K562 (cell line): ENCODE measurements around the gene SAE1. TPM values are rescaled to one million over a fixed set of nuclear protein-coding genes. Genes with fewer than 3 reads are reported as not detected.

Source experiments
- ATAC-seq: fragments of 200-7000 bp; cut with Tn5 transposase; 3 replicates; pipeline ENCODE4 v1.9.1; 2020; ENCODE audit warnings: moderate library complexity
- BruUV-seq: library from RNA; stranded (reverse); fragments of 400-500 nt; replicated peaks from 2 replicates; lab custom pipeline; 2021; lab: Mats Ljungman, UMichigan
- CTCF ChIA-PET: fragments of 300-600 bp; formaldehyde crosslinking; extraction: SDS; loops from one replicate; lab custom pipeline; 2021; ENCODE audit warnings: low intra/inter-chr PET ratio; lab: Yijun Ruan, JAX
- POLR2A ChIA-PET: fragments of 300-600, 350-650 bp; sonication (Branson Sonifier 250); formaldehyde crosslinking; extraction: SDS; loops from one replicate; lab custom pipeline; 2021; ENCODE audit warnings: antibody characterized with exemption, inconsistent platforms; lab: Yijun Ruan, JAX
- DNase-seq, 4 experiments: peaks; one replicate each; pipeline versions ENCODE4 v3.0.0 to v3.0.0-alpha.2; 2011 to 2018; ENCODE audit warnings: low spot score in 3 of 4, mixed read lengths in 3 of 4; ENCODE audit errors: extremely low read depth in 1 of 4
- FAIRE-seq: peaks from 2 replicates; lab custom pipeline; 2011; peaks lifted over from hg19 to GRCh38; lab: Jason Lieb, UNC
- H2AFZ ChIP-seq: 2 replicates; pipeline ENCODE4 v1.6.0; 2011; ENCODE audit warnings: low read depth, low read length, control low read depth, inconsistent platforms
- H3K27ac ChIP-seq: fragments of 200-600 bp; 3 replicates; pipeline ENCODE4 v1.8.0; 2011; ENCODE audit warnings: low read depth, mild to moderate bottlenecking, control low read depth, inconsistent platforms, low read length, moderate library complexity, mixed read lengths; ENCODE audit errors: extremely low read depth
- H3K27me3 ChIP-seq, 2 experiments: fragments of 300-600 bp in 1 of 2; 2 replicates in 1 of 2; 3 replicates in 1 of 2; pipeline versions ENCODE4 v1.6.0 to v1.8.0; 2011; ENCODE audit warnings: inconsistent platforms in 2 of 2, low read length in 2 of 2, mild to moderate bottlenecking in 1 of 2, mixed read lengths in 1 of 2, moderate library complexity in 1 of 2; ENCODE audit not compliant: control insufficient read depth in 2 of 2, insufficient read depth in 2 of 2
- H3K36me3 ChIP-seq: fragments of 300-600 bp; 3 replicates; pipeline ENCODE4 v1.8.0; 2011; ENCODE audit warnings: mild to moderate bottlenecking, low read length, inconsistent platforms; ENCODE audit not compliant: control insufficient read depth, insufficient read depth
- H3K4me1 ChIP-seq, 2 experiments: fragments of 200-600 bp in 1 of 2; replicated peaks in 1 of 2; 2 replicates in 1 of 2; 3 replicates in 1 of 2; pipeline versions ENCODE4 v1.5.1 to v1.8.0; 2011; ENCODE audit warnings: inconsistent platforms in 2 of 2, low read length in 2 of 2, mild to moderate bottlenecking in 1 of 2, mixed read lengths in 1 of 2, moderate library complexity in 1 of 2; ENCODE audit not compliant: control insufficient read depth in 2 of 2, insufficient read depth in 2 of 2
- H3K4me2 ChIP-seq: 2 replicates; pipeline ENCODE4 v1.6.1; 2011; ENCODE audit warnings: low read length, control low read depth, inconsistent platforms, mixed read lengths; ENCODE audit not compliant: insufficient read depth
- H3K4me3 ChIP-seq: fragments of 200-600 bp; sonication (generic), shearing (Covaris generic); 2 replicates; pipeline ENCODE4 v1.5.1; 2016; ENCODE audit warnings: control low read depth, inconsistent platforms
- H3K79me2 ChIP-seq: fragments of 200-600 bp; 3 replicates; pipeline ENCODE4 v1.8.0; 2011; ENCODE audit warnings: low read length, inconsistent platforms; ENCODE audit not compliant: control insufficient read depth, insufficient read depth
- H3K9ac ChIP-seq, 2 experiments: 2 replicates each; pipeline versions ENCODE4 v1.6.0 to v1.6.1; 2011; ENCODE audit warnings: low read depth in 2 of 2, low read length in 2 of 2, control low read depth in 1 of 2, inconsistent platforms in 1 of 2, mild to moderate bottlenecking in 1 of 2, mixed read lengths in 1 of 2; ENCODE audit not compliant: insufficient read depth in 1 of 2
- H3K9me1 ChIP-seq: one replicate; pipeline ENCODE4 v1.6.0; 2011; ENCODE audit warnings: inconsistent platforms, mild to moderate bottlenecking, low read length, moderate library complexity; ENCODE audit not compliant: control insufficient read depth, insufficient read depth
- H3K9me3 ChIP-seq: replicated peaks from 2 replicates; pipeline ENCODE4 v1.5.1; 2011; ENCODE audit warnings: low read depth, low read length, inconsistent platforms; ENCODE audit not compliant: control insufficient read depth, insufficient read depth
- H4K20me1 ChIP-seq: replicated peaks from 2 replicates; pipeline ENCODE4 v1.6.1; 2011; ENCODE audit warnings: low read length, inconsistent platforms, mixed read lengths; ENCODE audit not compliant: control insufficient read depth, insufficient read depth
- BCOR ChIP-seq: fragments of 450-650 bp; IDR thresholded peaks from 2 replicates; pipeline ENCODE4 v1.6.1; 2016
- HES1 ChIP-seq: fragments of 450-650 bp; IDR thresholded peaks from 2 replicates; pipeline ENCODE4 v1.6.1; 2016; ENCODE audit warnings: low read depth, mild to moderate bottlenecking, moderate library complexity
- HINFP ChIP-seq: fragments of 450-650 bp; conservative IDR thresholded peaks from 2 replicates; pipeline ENCODE4 v1.6.1; 2016; ENCODE audit warnings: missing genetic modification characterization, low read depth, mild to moderate bottlenecking, control low read depth, missing compliant biosample characterization
- KAT7 ChIP-seq: sonication (generic); formaldehyde crosslinking; IDR thresholded peaks from 2 replicates; pipeline ENCODE4 v1.8.0; 2022; ENCODE audit warnings: missing genetic modification reagents, mild to moderate bottlenecking, borderline replicate concordance
- NBN ChIP-seq: fragments of 450-650 bp; IDR thresholded peaks from 2 replicates; pipeline ENCODE4 v1.6.1; 2016; ENCODE audit warnings: low read depth, mild to moderate bottlenecking
- NFE2L1 ChIP-seq: fragments of 450-650 bp; IDR thresholded peaks from 2 replicates; pipeline ENCODE4 v1.6.1; 2016; ENCODE audit warnings: missing genetic modification characterization, low read depth, mild to moderate bottlenecking, missing compliant biosample characterization, moderate library complexity, borderline replicate concordance
- PML ChIP-seq: IDR thresholded peaks from 2 replicates; pipeline ENCODE4 v1.6.1; 2012; ENCODE audit warnings: low read length, inconsistent platforms
- RBFOX2 ChIP-seq: fragments of 200-400 bp; formaldehyde crosslinking; IDR thresholded peaks from 2 replicates; pipeline ENCODE4 v1.6.1; 2017; ENCODE audit warnings: low read depth, mild to moderate bottlenecking, low read length, moderate library complexity
- TCFL5 ChIP-seq: fragments of 250-450 bp; sonication (Bioruptor Pico); conservative IDR thresholded peaks from 2 replicates; pipeline ENCODE4 v1.6.1; 2021; ENCODE audit warnings: mild to moderate bottlenecking, moderate library complexity, matching md5 sums
- ZC3H4 ChIP-seq: sonication (generic); formaldehyde crosslinking; IDR thresholded peaks from 2 replicates; pipeline ENCODE4 v1.9.0; 2021; ENCODE audit warnings: missing genetic modification reagents, borderline replicate concordance
- ZNF79 ChIP-seq: fragments of 250-450 bp; sonication (Bioruptor Pico); IDR thresholded peaks from 2 replicates; pipeline ENCODE4 v1.4.0; 2020; ENCODE audit warnings: low read depth, mild to moderate bottlenecking, moderate library complexity
- ZNF830 ChIP-seq: fragments of 250-450 bp; sonication (Bioruptor Pico); IDR thresholded peaks from 2 replicates; pipeline ENCODE4 v1.5.0; 2021; ENCODE audit warnings: mild to moderate bottlenecking
- WGBS: fragments of 100-300 bp; shearing (Covaris generic); methylation state at CpG from one replicate; pipeline ENCODE4 v1.1.6; 2016; ENCODE audit warnings: low coverage, mixed read lengths; ENCODE audit not compliant: insufficient coverage; ENCODE audit errors: missing lambda C conversion rate; 5-methylcytosine and 5-hydroxymethylcytosine counted together
- in situ Hi-C: fragments of 300-500 bp; cut with MboI; formaldehyde crosslinking; loops from 4 replicates; pipeline ENCODE4 v1.15.0; 2018; ENCODE audit warnings: inconsistent platforms, mixed read lengths
- intact Hi-C: fragments of 100-400 bp; cut with micrococcal nuclease; formaldehyde crosslinking; loops from 2 replicates; pipeline ENCODE4 v1.14.2; 2022
- polyA plus RNA-seq, 8 experiments: library from polyadenylated mRNA; depleted of rRNA in 4 of 8; stranded (reverse) in 5 of 8; unstranded in 3 of 8; fragments of >200 nt; fragmentation: Nextera tagmentation in 2 of 8; fragmentation: Illumina TruSeq in 1 of 8; extraction: Ambion mirVana in 2 of 8; extraction: Trizol in 1 of 8; gene quantifications; 2 replicates each; pipeline versions ENCODE4 v1.2.1 to v1.2.3, GENCODE V29; 2011 to 2014; ENCODE audit warnings: inconsistent platforms in 1 of 8, missing spikeins in 1 of 8
- total RNA-seq, 7 experiments: library from RNA; depleted of rRNA in 6 of 7; stranded (reverse); fragments of >200 nt in 6 of 7; fragmentation: Illumina TruSeq in 2 of 7; extraction: Trizol in 2 of 7; gene quantifications; 2 replicates each; pipeline versions ENCODE4 v1.2.1 to v1.2.3, GENCODE V29; 2011 to 2021; ENCODE audit warnings: low replicate concordance in 1 of 7

The SAE1 gene
- total and polyA plus RNA-seq, 9 of the 15 experiments (the other 6 are each of a cell fraction or from before 2014, with no cell fraction given) = 82.8 to 299 (median 217) TPM

- H3K4me1 ChIP-seq = peaks cover 9 to 10% of the 10 kb centered on the region in 2 experiments; a peak in 3 of 5 replicates
- DNase-seq = no peak
- CTCF ChIA-PET = no interaction called here
- H3K79me2 ChIP-seq = peaks cover 24% of the 10 kb centered on the region; the same call in 2 of the 3 replicates
- no peaks in the 10 kb centered on the region for H3K9me3 ChIP-seq
- POLR2A ChIA-PET = interaction anchor here (1.3 kb wide), 1 partner anchor 33 kb away, joined by 3 read pairs; no protein-coding TSS in a partner anchor
- peak overlapping the region; percentile 43; the same call in 1 of the 3 replicates for H3K27ac ChIP-seq
- ATAC-seq = no peak
- no peaks in the 10 kb centered on the region for H3K9me1 ChIP-seq
- H3K9ac ChIP-seq = peak overlapping the region in 1 of 2 experiments; percentile 78; a peak in 1 of 4 replicates
- intact Hi-C loops = no loop called here
- no peak overlapping the region for H3K4me3 ChIP-seq
- H2AFZ ChIP-seq = no peak overlapping the region
- no TSS peak for BruUV-seq
- WGBS = 90% methylated on average over 2 of the region's 2 CpGs
- in situ Hi-C loops = no loop called here
- peaks cover 86% of the 10 kb centered on the region for H3K36me3 ChIP-seq
- FAIRE-seq = no peak
- TF ChIP-seq PML (0 out of 2 replicates have a peak, but pooled peaks have one; percentile 1), NFE2L1 (tag) (no peak)
- no peaks in the 10 kb centered on the region for H3K27me3 ChIP-seq
- H3K4me2 ChIP-seq = no peak overlapping the region
- no peaks in the 10 kb centered on the region for H4K20me1 ChIP-seq
These were observed 53.0 kb downstream of the SAE1 start for GRCh38 chr19:47183601-47184000.

GRCh38 chr19:47186446-47187334, 56.1 kb downstream of the SAE1 start:
- Histone ChIP-seq H3K27ac (no peak overlapping the region; the same call in 2 of the 3 replicates), H2AFZ (no peak overlapping the region), H3K36me3 (peaks cover 90% of the 10 kb centered on the region), H3K9me1 (no peaks in the 10 kb centered on the region), H3K9ac (peak overlapping the region in 1 of 2 experiments; percentile 47; a peak in 2 of 4 replicates), H3K4me3 (no peak overlapping the region), H3K9me3 (no peaks in the 10 kb centered on the region), H4K20me1 (no peaks in the 10 kb centered on the region), H3K4me2 (no peak overlapping the region), H3K27me3 (no peaks in the 10 kb centered on the region), H3K79me2 (peaks cover 24% of the 10 kb centered on the region; the same call in 2 of the 3 replicates), H3K4me1 (peaks cover 6 to 10% of the 10 kb centered on the region in 2 experiments; a peak in 3 of 5 replicates)
- ChIA-PET POLR2A (interaction anchor here (0.8 to 1.7 kb wide), 7 partner anchors 8 to 57 kb away, joined by 3 to 10 read pairs (median 4); no protein-coding TSS in a partner anchor), CTCF (no interaction called here)
- intact Hi-C loops = no loop called here
- no peak for ATAC-seq
- no TSS peak for BruUV-seq
- in situ Hi-C loops = no loop called here
- WGBS = 88% methylated on average over 17 of the region's 17 CpGs
- no peak for DNase-seq
- FAIRE-seq = no peak
- TF ChIP-seq TCFL5 (no peak), KAT7 (CRISPR knock-in tag) (no peak), HINFP (no peak), ZC3H4 (CRISPR knock-in tag) (no peak), HES1 (no peak), RBFOX2 (no peak), NBN (no peak), ZNF79 (CRISPR knock-in tag) (no peak), BCOR (no peak), ZNF830 (no peak)
